NCI-H526 (cell line): ENCODE data around the gene MKLN1.
"Not testable (repeated sequence)": the region's sequence is repeated elsewhere in the genome, so short reads cannot be mapped to it uniquely, and the experiment has no call there.

Experiments
- DNase-seq, 2 experiments: peaks; one replicate each; lab custom pipeline; 2025; lab: John Stamatoyannopoulos, UW

Gene MKLN1

GRCh38 chr7:131462715-131463114 lies 135.0 kb downstream of the MKLN1 start:
- DNase-seq = not testable (repeated sequence)

- no peak for DNase-seq
Measured at GRCh38 chr7:131466735-131467365, 139.2 kb downstream of the MKLN1 start.

DNA sequence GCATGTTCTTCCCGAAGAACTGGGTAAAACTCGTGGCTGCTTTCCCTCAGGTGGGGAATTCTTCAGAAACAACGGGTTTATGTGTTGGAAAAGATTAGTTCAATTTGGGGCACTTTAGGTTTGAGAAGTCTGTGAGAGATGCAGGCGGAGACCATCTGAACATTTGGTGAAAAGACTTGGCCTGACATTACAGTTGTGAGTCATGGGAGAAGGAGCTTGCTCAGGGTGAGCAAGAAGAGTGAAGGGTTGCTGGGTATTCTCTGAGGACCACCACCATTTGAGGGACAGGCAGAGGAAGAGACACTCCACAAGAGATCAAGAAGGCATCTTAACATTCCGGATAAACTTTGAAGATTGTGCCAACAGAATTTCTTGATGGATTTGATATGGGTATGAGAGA lies 140.1 kb downstream of the MKLN1 start:
- DNase-seq = no peak

GRCh38 chr7:131471250-131472004 lies 143.8 kb downstream of the MKLN1 start:
- DNase-seq = no peak

DNA sequence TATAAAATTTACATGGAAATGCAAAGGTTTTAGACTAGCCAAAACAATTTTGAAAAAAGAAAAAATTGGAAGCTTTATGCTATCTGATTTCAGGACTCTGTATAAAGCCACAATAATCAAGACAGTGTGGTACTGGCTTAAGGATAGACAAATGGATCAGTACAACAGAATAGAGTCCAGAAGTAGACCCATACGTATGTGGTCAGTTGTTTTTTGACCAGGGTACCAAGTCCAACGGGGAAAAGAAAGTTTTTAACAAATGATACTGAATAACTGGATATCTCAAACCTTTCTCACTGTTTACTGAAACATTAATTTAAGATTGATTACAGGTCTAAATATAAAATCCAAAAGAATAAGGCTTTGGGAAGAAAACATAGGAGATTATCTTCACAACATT lies 149.1 kb downstream of the MKLN1 start:
- no peak for DNase-seq

DNA sequence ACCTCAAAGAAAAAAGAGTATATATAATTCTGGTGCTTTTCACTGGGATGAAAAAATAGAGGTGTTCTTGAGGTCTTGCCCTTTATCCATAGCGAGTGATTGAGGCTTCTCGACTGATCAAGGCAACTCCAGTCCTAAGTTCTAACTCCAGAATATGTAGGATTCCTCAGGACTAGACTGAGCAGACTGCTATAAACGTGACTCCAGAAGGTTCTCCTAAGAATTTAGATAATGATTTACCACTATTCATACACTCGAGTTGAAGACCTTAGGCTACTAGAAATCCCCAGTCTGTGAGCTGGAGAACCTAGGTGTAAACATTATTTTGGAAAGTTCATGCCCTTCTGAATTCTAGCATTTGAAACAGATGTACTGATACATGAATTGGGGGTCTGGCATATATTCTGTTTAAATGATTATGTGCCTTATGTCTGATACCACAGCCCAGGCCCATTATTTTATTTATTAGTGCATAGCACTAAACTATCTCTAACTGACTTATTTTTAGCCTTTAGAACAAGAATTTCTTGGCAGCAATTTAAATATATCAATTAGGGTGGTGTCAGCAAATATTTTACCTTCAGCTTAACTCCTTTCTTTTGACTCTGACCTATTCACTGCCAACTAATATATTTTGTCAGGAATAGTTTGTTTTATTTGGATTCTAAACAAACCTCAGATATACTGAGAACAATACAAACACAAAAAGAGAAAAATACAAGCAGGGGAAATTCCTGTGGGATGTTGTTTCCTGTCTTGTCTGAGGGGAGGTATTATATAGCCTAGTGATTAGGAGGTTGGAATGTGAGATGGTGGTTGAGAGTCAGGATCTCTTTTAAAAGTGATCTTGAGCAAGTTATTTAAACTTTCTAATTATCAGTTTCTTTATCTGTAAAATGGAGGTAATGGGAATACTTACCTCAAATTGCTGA lies 153.0 kb downstream of the MKLN1 start:
- DNase-seq = no peak

- DNase-seq = no peak
Measured at GRCh38 chr7:131482800-131483199, 155.1 kb downstream of the MKLN1 start.

- no peak for DNase-seq
Measured at GRCh38 chr7:131483586-131483985, 155.9 kb downstream of the MKLN1 start.

DNA sequence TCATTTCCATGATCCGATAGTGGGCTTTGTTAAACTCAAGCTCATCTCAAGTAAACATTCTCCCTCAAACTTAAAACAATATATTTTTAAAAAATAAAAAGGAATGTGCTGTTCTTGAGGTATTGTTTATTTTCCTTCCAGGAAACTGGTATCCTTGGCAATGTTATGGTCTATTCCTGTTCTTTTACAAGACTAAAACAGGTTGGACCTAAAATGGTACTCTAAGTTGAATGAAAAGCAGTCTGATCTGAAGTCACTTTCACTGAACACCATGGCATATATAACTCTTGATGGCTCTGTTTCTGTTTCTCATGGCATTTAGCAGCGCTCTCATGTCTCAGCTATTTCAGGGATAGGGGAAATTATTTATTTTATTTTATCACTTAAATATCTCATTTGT lies 158.7 kb downstream of the MKLN1 start:
- DNase-seq = no peak

DNA sequence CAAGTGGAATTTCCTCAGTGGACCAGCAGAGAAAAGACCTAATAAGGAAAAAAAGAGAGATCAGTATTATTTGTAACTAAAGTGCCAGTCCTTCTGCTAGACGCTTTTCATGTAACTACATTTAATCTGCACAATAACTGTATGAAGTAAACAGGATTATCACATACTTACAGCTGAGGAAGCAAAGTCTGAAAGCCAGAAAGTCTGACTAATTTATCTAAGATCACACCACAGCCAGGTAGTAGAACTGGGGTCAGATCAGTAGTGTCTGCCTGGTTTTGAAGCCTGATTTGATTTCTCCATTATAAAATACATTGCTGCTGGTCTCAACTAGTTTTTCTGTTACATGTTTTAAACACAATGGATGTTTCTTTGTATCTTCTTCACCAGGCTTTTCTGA lies 159.5 kb downstream of the MKLN1 start:
- DNase-seq = no peak

DNA sequence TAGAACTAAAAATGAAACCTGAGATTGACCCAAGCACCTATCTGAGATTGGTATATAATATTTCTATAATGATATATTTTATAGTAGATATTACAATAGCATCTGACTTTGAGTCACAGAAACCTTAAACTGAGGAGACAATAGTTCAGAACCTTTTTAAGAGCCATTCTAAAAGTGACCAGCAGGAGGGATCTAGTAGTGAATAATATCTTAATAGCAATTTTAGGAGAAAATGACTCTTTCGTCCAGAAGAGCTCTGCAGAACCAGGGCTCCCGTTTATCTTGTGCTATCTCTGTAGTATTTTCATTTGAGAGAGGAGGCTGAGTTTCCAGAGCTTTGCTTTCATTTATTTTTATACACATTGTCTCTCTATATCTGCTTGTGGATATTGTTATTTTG lies 160.7 kb downstream of the MKLN1 start:
- no peak for DNase-seq

- DNase-seq = no peak
Measured at GRCh38 chr7:131489196-131489595, 161.5 kb downstream of the MKLN1 start.

GRCh38 chr7:131489881-131490280 lies 162.2 kb downstream of the MKLN1 start:
- no peak for DNase-seq

- no peak for DNase-seq
Measured at GRCh38 chr7:131493081-131493480, 165.4 kb downstream of the MKLN1 start.

DNA sequence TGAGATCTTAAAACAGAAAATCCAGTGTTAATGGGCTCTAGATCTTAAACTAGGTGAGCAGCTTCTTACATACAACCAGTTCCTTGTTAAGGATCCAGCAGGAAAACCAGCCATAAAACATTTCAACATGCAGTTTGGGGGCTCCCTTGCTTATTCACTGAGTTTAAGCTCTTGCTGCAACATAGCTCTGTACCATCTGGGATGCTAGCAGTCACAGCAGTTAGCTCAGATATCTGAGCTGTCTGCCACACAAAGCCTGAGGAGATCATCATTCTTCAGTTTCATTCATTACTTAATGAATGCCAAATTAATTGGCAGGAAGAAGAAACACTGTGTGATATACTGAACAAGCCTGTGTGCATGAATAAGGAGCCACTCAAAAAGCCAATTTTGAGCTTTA lies 165.9 kb downstream of the MKLN1 start:
- DNase-seq = no peak

DNA sequence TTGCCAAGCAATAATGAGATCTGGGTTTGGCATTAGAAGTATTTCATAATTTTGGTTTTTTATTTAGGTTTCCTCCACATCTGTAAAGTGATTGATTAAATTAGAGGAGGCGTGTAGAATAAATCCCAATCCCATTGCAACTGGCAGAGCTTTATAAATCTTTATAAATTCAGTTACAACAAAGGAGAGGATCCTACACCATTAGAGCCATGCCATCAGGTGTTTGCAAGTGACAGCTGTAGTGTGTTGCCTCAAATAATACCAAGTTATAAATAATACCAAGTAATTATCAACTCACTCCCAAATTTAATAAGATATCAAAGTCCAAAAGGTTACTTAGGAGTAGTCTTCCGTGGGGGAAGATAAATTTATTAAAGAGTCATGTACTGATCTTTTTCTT lies 166.5 kb downstream of the MKLN1 start:
- DNase-seq = no peak

GRCh38 chr7:131495669-131496498 lies 168.2 kb downstream of the MKLN1 start:
- DNase-seq = no peak

- DNase-seq = no peak
Measured at GRCh38 chr7:131497454-131497853, 169.8 kb downstream of the MKLN1 start.

DNA sequence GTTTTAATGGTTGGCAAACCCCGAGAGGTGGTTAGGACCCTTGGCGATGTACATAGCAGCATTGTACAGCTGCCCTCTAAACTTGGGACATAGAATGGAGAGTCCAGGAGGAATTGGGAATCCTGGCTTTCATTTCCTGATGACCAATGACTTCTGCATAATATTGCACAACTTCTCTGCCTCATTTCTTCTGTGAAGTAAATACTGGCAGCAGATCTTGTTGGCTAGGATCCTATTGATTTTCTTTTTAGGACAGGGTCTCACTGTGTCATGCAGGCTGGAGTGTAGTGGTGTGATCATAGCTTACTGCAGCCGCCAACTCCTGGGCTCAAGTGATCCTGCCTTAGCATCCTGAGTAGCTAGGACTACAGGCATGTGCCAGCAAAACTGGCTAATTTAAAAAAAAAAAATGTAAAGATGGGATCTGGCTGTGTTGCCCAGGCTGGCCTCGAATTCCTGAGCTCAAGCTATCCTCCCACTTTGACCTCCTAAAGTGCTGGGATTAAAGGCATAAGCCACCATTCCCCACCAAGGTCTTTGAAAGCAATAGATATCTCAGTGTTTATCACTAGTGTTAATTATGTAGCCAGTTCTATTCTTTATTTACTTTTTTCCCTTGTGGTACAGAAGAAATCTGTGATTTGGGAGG lies 170.7 kb downstream of the MKLN1 start:
- DNase-seq = no peak

DNA sequence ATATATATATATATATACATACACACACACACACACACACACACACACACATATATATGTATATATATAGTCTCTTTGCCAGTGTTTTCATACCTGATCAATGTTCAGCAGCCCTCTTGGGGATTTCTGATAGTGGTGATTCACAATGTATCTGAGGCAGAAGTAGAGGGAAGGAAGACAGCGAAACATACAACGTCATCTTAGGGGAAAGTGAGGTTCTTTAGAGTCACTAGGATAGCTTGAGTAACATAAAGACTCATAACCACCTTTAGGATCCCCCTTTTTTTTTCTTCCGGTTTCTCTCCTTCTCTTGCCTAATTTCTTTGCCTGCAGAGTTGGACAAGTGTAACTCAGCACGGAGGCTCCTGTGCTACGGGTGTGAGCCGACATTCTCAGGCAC lies 172.1 kb downstream of the MKLN1 start:
- no peak for DNase-seq

DNA sequence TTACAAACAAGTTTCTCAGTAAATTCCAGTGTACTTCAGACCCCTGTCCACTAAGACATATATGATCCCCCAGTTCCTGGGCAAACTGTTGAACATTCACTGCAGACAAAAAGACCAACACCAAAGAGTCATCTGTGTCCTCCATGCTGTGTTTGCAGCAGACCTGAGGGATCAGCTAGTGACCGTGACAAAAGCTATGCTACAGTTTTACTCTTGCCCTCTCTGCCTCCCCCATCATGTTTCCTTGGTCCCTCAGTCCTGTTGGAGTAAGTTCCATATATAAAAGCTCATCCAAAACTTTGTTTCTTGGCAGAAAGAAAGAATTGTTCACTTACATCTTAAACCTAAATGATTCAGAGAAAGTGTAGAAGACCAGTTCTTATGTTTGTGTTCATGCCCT lies 172.7 kb downstream of the MKLN1 start:
- no peak for DNase-seq
